OCI-LY1 (cell line): ENCODE measurements around the gene CACNB3.
"Not testable (repeated sequence)": the region's sequence is repeated elsewhere in the genome, so short reads cannot be mapped to it uniquely, and the experiment has no call there.

Experiments
- H2AFZ ChIP-seq: fragments of 200-600 bp; sonication (generic), shearing (Covaris generic); 2 replicates; pipeline ENCODE4 v1.6.0; 2014; ENCODE audit warnings: antibody characterized with exemption, mild to moderate bottlenecking, low read length
- H3F3A ChIP-seq: fragments of 200-600 bp; sonication (generic), shearing (Covaris generic); 2 replicates; pipeline ENCODE4 v1.6.0; 2014; ENCODE audit warnings: mild to moderate bottlenecking, antibody characterized with exemption, low read length, moderate library complexity; ENCODE audit not compliant: insufficient read depth
- H3K27ac ChIP-seq: fragments of 200-600 bp; sonication (generic); 2 replicates; pipeline ENCODE4 v1.5.1; 2014; ENCODE audit warnings: low read length, mixed run types, mild to moderate bottlenecking, low read depth; ENCODE audit not compliant: poor library complexity, severe bottlenecking
- H3K27me3 ChIP-seq: fragments of 200-600 bp; sonication (generic); 2 replicates; pipeline ENCODE4 v1.6.0; 2014; ENCODE audit warnings: antibody characterized with exemption, mild to moderate bottlenecking, low read length, moderate library complexity; ENCODE audit not compliant: insufficient read depth
- H3K36me3 ChIP-seq: fragments of 200-600 bp; sonication (generic); 2 replicates; pipeline ENCODE4 v1.6.1; 2014; ENCODE audit warnings: mild to moderate bottlenecking, antibody characterized with exemption, low read length, moderate library complexity, mixed read lengths; ENCODE audit not compliant: insufficient read depth
- H3K4me1 ChIP-seq: fragments of 200-600 bp; sonication (generic); 2 replicates; pipeline ENCODE4 v1.5.1; 2014; ENCODE audit warnings: mild to moderate bottlenecking, low read length, moderate library complexity; ENCODE audit not compliant: insufficient read depth, severe bottlenecking
- H3K4me2 ChIP-seq: fragments of 200-600 bp; sonication (generic), shearing (Covaris generic); 2 replicates; pipeline ENCODE4 v1.6.1; 2014; ENCODE audit warnings: low read length
- H3K4me3 ChIP-seq: fragments of 200-600 bp; sonication (generic); 2 replicates; pipeline ENCODE4 v1.5.1; 2014; ENCODE audit warnings: low read length, low read depth, mild to moderate bottlenecking, mixed read lengths; ENCODE audit not compliant: poor library complexity, severe bottlenecking
- H3K79me2 ChIP-seq: fragments of 200-600 bp; shearing (Covaris generic); 2 replicates; pipeline ENCODE4 v1.6.1; 2016; ENCODE audit warnings: mixed run types, low read length, mixed read lengths; ENCODE audit not compliant: insufficient read depth
- H3K9ac ChIP-seq: fragments of 200-600 bp; sonication (generic), shearing (Covaris generic); 2 replicates; pipeline ENCODE4 v1.6.1; 2014; ENCODE audit warnings: mild to moderate bottlenecking, low read length, mixed read lengths
- H3K9me2 ChIP-seq: fragments of 200-600 bp; sonication (generic), shearing (Covaris generic); 2 replicates; pipeline ENCODE4 v1.6.1; 2014; ENCODE audit warnings: low read depth, mild to moderate bottlenecking, low read length, mixed read lengths
- H3K9me3 ChIP-seq: fragments of 200-600 bp; shearing (Covaris generic); 2 replicates; pipeline ENCODE4 v1.6.1; 2014; ENCODE audit warnings: low read length, mixed read lengths
- H4K20me1 ChIP-seq: fragments of 200-600 bp; sonication (generic), shearing (Covaris generic); 2 replicates; pipeline ENCODE4 v1.6.0; 2016; ENCODE audit warnings: mild to moderate bottlenecking, low read length; ENCODE audit not compliant: insufficient read depth
- EZH2 ChIP-seq: fragments of 200-600 bp; sonication (generic), shearing (Covaris generic); IDR thresholded peaks from 2 replicates; pipeline ENCODE4 v1.8.0; 2017; ENCODE audit warnings: borderline replicate concordance, mixed run types, mild to moderate bottlenecking, antibody characterized with exemption, low read length, moderate library complexity, mixed read lengths
- TF ChIP-seq, protein P1 (sequence below): fragments of 200-600 bp; sonication (generic), shearing (Covaris generic); IDR thresholded peaks from 2 replicates; pipeline ENCODE4 v1.5.1; 2017; ENCODE audit warnings: mild to moderate bottlenecking, antibody characterized with exemption, low read length, moderate library complexity, mixed read lengths

The CACNB3 gene

DNA sequence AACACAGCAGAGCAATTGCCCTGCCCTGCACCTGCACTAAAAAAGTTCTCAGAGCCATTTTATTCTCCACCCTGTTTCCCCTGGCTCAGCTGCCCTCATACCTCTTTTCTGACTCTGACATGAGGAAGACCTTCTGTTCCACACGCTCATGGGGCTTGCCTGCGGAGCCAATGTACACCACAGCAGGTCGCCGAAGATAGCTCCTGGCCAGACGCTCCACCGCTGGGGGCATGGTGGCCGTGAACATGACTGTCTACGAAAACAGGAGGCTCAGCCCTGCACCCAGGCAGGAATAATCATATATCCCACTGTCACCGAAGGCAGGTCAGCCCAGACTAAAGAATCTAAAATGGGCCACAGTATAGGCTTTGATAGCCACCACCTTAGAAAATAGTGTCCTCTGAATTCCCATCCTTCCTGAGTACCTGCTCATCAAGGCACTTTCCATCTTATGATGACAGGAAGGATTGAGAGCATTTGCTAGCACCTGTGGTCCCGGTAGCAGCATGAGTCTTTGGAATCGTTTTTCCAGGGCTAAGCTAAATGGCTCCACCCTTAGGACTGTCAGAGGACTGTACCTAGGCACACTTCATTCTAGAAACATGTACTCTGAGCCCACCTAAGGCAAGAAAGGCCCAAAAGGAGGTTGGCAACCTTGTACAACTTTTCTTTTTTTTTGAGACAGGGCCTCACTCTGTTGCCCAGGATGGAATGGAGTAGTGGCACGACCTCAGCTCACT is 14.2 kb downstream of the CACNB3 start:
- Histone ChIP-seq H3K79me2 (no peaks in the 10 kb centered on the region), H4K20me1 (no peaks in the 10 kb centered on the region), H3K36me3 (peaks cover 91% of the 10 kb centered on the region), H3K27ac (no peak overlapping the region), H2AFZ (no peak overlapping the region), H3K9me2 (no peaks in the 10 kb centered on the region), H3K4me3 (no peak overlapping the region), H3K9me3 (no peaks in the 10 kb centered on the region), H3F3A (no peaks in the 10 kb centered on the region), H3K4me2 (no peak overlapping the region), H3K27me3 (no peaks in the 10 kb centered on the region), H3K4me1 (no peaks in the 10 kb centered on the region), H3K9ac (no peak overlapping the region)
- no peak for TF ChIP-seq EZH2

- Histone ChIP-seq H3K4me3 (no peak overlapping the region), H3K27ac (no peak overlapping the region), H3K9me3 (no peaks in the 10 kb centered on the region), H3K79me2 (no peaks in the 10 kb centered on the region), H3K9ac (no peak overlapping the region), H3K9me2 (no peaks in the 10 kb centered on the region), H3F3A (no peaks in the 10 kb centered on the region), H2AFZ (no peak overlapping the region), H3K36me3 (peaks cover 77% of the 10 kb centered on the region), H3K4me2 (no peak overlapping the region), H3K27me3 (no peaks in the 10 kb centered on the region), H3K4me1 (no peaks in the 10 kb centered on the region), H4K20me1 (no peaks in the 10 kb centered on the region)
- TF ChIP-seq, protein P1, sequence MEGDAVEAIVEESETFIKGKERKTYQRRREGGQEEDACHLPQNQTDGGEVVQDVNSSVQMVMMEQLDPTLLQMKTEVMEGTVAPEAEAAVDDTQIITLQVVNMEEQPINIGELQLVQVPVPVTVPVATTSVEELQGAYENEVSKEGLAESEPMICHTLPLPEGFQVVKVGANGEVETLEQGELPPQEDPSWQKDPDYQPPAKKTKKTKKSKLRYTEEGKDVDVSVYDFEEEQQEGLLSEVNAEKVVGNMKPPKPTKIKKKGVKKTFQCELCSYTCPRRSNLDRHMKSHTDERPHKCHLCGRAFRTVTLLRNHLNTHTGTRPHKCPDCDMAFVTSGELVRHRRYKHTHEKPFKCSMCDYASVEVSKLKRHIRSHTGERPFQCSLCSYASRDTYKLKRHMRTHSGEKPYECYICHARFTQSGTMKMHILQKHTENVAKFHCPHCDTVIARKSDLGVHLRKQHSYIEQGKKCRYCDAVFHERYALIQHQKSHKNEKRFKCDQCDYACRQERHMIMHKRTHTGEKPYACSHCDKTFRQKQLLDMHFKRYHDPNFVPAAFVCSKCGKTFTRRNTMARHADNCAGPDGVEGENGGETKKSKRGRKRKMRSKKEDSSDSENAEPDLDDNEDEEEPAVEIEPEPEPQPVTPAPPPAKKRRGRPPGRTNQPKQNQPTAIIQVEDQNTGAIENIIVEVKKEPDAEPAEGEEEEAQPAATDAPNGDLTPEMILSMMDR = no peak
- TF ChIP-seq EZH2 = no peak
These were observed 19.8 kb downstream of the CACNB3 start for GRCh38 chr12:48838048-48838447.

DNA sequence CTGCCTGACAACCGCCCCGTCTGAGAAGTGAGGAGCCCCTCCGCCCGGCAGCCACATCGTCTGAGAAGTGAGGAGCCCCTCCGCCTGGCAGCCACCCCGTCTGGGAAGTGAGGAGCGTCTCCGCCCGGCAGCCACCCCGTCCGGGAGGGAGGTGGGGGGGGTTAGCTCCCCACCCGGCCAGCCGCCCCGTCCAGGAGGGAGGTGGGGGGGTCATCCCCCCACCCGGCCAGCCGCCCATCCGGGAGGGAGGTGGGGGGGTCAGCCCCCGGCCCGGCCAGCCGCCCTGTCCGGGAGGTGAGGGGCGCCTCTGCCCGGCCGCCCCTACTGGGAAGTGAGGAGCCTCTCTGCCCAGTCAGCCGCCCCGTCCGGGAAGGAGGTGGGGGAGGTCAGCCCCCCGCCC is 23.7 kb downstream of the CACNB3 start:
- not testable (repeated sequence) for H3K4me2 ChIP-seq, H3K9ac ChIP-seq, H4K20me1 ChIP-seq, H3K9me2 ChIP-seq, H3K4me3 ChIP-seq, H3K9me3 ChIP-seq, H3K27ac ChIP-seq, H3F3A ChIP-seq, H2AFZ ChIP-seq, H3K79me2 ChIP-seq, H3K4me1 ChIP-seq, H3K27me3 ChIP-seq
- peaks cover 77% of the 10 kb centered on the region for H3K36me3 ChIP-seq

DNA sequence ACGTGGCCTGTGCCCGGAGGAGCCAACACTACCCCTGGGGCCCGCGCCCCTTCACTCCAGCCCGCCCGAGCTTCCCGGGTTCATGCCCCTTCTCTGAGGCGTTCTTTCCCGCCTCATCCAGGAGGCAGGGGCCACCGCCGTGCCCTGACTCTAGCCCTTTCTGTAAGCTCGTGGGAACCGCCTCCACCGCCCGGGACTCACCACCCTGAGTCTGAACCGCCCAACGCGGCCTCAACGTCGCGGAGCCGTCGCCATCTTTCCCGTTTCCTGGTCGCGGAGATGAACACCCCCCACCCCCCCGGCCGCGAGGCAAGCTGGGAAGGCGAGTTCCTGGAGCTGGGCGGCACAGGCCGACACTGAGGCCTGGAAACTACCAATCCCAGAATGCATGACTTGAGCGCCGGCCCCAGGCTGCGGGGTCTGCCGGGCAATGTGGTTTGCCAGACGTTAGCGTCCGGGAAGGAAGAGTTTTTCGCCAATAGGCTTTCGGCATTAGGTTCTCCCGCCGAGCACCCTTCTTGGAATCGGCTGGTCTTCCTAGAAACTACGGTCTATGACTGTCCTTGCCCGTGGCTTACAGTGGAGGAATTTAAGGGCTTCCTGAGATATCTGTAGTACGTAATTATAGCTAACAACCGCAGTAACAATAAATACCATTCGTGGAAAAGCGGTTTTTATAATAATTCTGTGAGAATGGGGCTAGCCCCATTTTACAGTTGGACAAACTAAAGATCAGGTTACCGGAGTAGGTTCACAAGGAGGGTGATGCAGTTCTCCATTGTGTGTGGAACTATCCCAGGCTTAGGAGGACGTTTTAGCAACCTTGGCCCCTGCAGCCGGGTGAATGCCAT is 33.8 kb downstream of the CACNB3 start, which contains the start of gene DDX23:
TSS of gene DDX23 (minus strand) at position 281 of the 851 bp plus-strand sequence. CDS start 6,381 bp downstream, outside the sequence.
- H3K4me1 ChIP-seq = peaks cover 22% of the 10 kb centered on the region
- H3F3A ChIP-seq = no peaks in the 10 kb centered on the region
- no peaks in the 10 kb centered on the region for H3K9me3 ChIP-seq
- H4K20me1 ChIP-seq = no peaks in the 10 kb centered on the region
- peak within 1 kb of the TSS; percentile 92 for H3K9ac ChIP-seq
- H3K9me2 ChIP-seq = no peaks in the 10 kb centered on the region
- H3K36me3 ChIP-seq = peaks cover 10% of the 10 kb centered on the region; the same call in 1 of the 2 replicates
- H3K4me2 ChIP-seq = peak within 1 kb of the TSS; percentile 88
- TF ChIP-seq, protein P1 = no peak
- no peak for TF ChIP-seq EZH2
- peak within 1 kb of the TSS; percentile 80 for H2AFZ ChIP-seq
- peak within 1 kb of the TSS; percentile 55 for H3K27ac ChIP-seq
- peaks cover 27% of the 10 kb centered on the region for H3K79me2 ChIP-seq
- no peaks in the 10 kb centered on the region for H3K27me3 ChIP-seq
- H3K4me3 ChIP-seq = peak within 1 kb of the TSS; percentile 97
